Measurements from ENCODE around the gene PHETA2.
"Not testable (repeated sequence)": the region's sequence is repeated elsewhere in the genome, so short reads cannot be mapped to it uniquely, and the experiment has no call there.

PHETA2 gene

GRCh38 chr22:42111798-42112197 lies 37.8 kb downstream of the PHETA2 start:
- Histone ChIP-seq H3K4me2 (ENCODE audit: low read depth, low read length, poor library complexity, severe bottlenecking) (no peak overlapping the region), H3K36me3 (ENCODE audit: low read length) (no peaks in the 10 kb centered on the region), H3K27me3 (ENCODE audit: low read length) (no peaks in the 10 kb centered on the region), H3K27ac (ENCODE audit: low read depth, low read length) (no peak overlapping the region), H3K79me2 (ENCODE audit: insufficient read depth, low read length) (no peaks in the 10 kb centered on the region), H3K9ac (ENCODE audit: low read length) (no peak overlapping the region), H3K9me3 (ENCODE audit: insufficient read depth, low read length) (peaks cover 12% of the 10 kb centered on the region; the same call in 1 of the 2 replicates), H4K20me1 (ENCODE audit: low read depth, low read length) (no peaks in the 10 kb centered on the region), H3F3A (ENCODE audit: insufficient read depth) (no peaks in the 10 kb centered on the region), H2AFZ (ENCODE audit: low read depth, low read length, severe bottlenecking) (no peak overlapping the region), H3K4me3 (ENCODE audit: insufficient read depth, low read length, poor library complexity, severe bottlenecking) (no peak overlapping the region), H3K9me2 (replicated peaks; ENCODE audit: insufficient read depth, low read length) (no peaks in the 10 kb centered on the region)
- TF ChIP-seq EZH2phosphoT487 (conservative IDR thresholded peaks at IDR 0.05; ENCODE audit: low read length), result no peak
- TF ChIP-seq, protein P1, sequence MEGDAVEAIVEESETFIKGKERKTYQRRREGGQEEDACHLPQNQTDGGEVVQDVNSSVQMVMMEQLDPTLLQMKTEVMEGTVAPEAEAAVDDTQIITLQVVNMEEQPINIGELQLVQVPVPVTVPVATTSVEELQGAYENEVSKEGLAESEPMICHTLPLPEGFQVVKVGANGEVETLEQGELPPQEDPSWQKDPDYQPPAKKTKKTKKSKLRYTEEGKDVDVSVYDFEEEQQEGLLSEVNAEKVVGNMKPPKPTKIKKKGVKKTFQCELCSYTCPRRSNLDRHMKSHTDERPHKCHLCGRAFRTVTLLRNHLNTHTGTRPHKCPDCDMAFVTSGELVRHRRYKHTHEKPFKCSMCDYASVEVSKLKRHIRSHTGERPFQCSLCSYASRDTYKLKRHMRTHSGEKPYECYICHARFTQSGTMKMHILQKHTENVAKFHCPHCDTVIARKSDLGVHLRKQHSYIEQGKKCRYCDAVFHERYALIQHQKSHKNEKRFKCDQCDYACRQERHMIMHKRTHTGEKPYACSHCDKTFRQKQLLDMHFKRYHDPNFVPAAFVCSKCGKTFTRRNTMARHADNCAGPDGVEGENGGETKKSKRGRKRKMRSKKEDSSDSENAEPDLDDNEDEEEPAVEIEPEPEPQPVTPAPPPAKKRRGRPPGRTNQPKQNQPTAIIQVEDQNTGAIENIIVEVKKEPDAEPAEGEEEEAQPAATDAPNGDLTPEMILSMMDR (IDR thresholded peaks at IDR 0.05; ENCODE audit: insufficient read depth, low read length, poor library complexity, severe bottlenecking), result no peak

- H3F3A ChIP-seq (ENCODE audit: insufficient read depth); H2AFZ ChIP-seq (ENCODE audit: low read depth, low read length, severe bottlenecking); H3K4me2 ChIP-seq (ENCODE audit: low read depth, low read length, poor library complexity, severe bottlenecking); H3K4me3 ChIP-seq (ENCODE audit: insufficient read depth, low read length, poor library complexity, severe bottlenecking); H3K27me3 ChIP-seq (ENCODE audit: low read length); H3K79me2 ChIP-seq (ENCODE audit: insufficient read depth, low read length); H3K27ac ChIP-seq (ENCODE audit: low read depth, low read length); H3K9me2 ChIP-seq (replicated peaks; ENCODE audit: insufficient read depth, low read length); H4K20me1 ChIP-seq (ENCODE audit: low read depth, low read length); H3K36me3 ChIP-seq (ENCODE audit: low read length); H3K9ac ChIP-seq (ENCODE audit: low read length): not testable (repeated sequence)
- peaks cover 12% of the 10 kb centered on the region; the same call in 1 of the 2 replicates for H3K9me3 ChIP-seq (ENCODE audit: insufficient read depth, low read length)
Observed at GRCh38 chr22:42112793-42113192, 38.7 kb downstream of the PHETA2 start.

DNA sequence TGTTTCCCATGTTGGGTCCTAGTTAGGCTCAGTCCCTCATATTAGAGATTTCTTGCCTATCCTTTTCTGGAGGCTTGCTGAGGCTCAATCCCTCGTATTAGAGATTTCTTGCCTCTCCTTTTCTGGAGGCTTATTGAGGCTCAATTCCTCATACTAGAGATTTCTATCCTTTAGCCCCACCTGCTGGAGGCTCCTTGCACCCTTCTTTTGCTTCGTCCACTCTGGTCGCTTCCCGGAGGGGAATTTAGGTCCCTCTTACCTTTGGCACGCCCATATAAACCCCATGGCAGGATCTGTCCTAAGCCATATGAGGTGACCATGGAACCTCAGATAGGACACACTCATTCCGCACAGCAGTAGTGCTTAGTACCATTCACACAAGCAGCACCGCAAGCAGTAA lies 40.7 kb downstream of the PHETA2 start:
- Histone ChIP-seq H3F3A (ENCODE audit: insufficient read depth) (0 out of 2 replicates have a peak, but pooled peaks cover under 1% of the 10 kb centered on the region), H3K27ac (ENCODE audit: low read depth, low read length) (no peak overlapping the region), H2AFZ (ENCODE audit: low read depth, low read length, severe bottlenecking) (no peak overlapping the region), H3K4me2 (ENCODE audit: low read depth, low read length, poor library complexity, severe bottlenecking) (no peak overlapping the region), H3K9ac (ENCODE audit: low read length) (no peak overlapping the region), H3K9me3 (ENCODE audit: insufficient read depth, low read length) (peaks cover 12% of the 10 kb centered on the region; the same call in 1 of the 2 replicates), H3K27me3 (ENCODE audit: low read length) (no peaks in the 10 kb centered on the region), H3K9me2 (replicated peaks; ENCODE audit: insufficient read depth, low read length) (no peaks in the 10 kb centered on the region), H4K20me1 (ENCODE audit: low read depth, low read length) (no peaks in the 10 kb centered on the region), H3K79me2 (ENCODE audit: insufficient read depth, low read length) (no peaks in the 10 kb centered on the region), H3K4me3 (ENCODE audit: insufficient read depth, low read length, poor library complexity, severe bottlenecking) (no peak overlapping the region), H3K36me3 (ENCODE audit: low read length) (no peaks in the 10 kb centered on the region)
- TF ChIP-seq EZH2phosphoT487 (conservative IDR thresholded peaks at IDR 0.05; ENCODE audit: low read length), result no peak
- TF ChIP-seq, protein P1 (IDR thresholded peaks at IDR 0.05; ENCODE audit: insufficient read depth, low read length, poor library complexity, severe bottlenecking), result peak; percentile 13

- not testable (repeated sequence) for H3K27ac ChIP-seq (ENCODE audit: low read depth, low read length); H3F3A ChIP-seq (ENCODE audit: insufficient read depth); H4K20me1 ChIP-seq (ENCODE audit: low read depth, low read length); H3K27me3 ChIP-seq (ENCODE audit: low read length); H3K9ac ChIP-seq (ENCODE audit: low read length); H3K9me2 ChIP-seq (replicated peaks; ENCODE audit: insufficient read depth, low read length); H2AFZ ChIP-seq (ENCODE audit: low read depth, low read length, severe bottlenecking); H3K79me2 ChIP-seq (ENCODE audit: insufficient read depth, low read length); H3K4me3 ChIP-seq (ENCODE audit: insufficient read depth, low read length, poor library complexity, severe bottlenecking); H3K36me3 ChIP-seq (ENCODE audit: low read length); H3K4me2 ChIP-seq (ENCODE audit: low read depth, low read length, poor library complexity, severe bottlenecking)
- peaks cover 12% of the 10 kb centered on the region; the same call in 1 of the 2 replicates for H3K9me3 ChIP-seq (ENCODE audit: insufficient read depth, low read length)
Observed at GRCh38 chr22:42115420-42115830, 41.4 kb downstream of the PHETA2 start.
